ENCODE measurements around the gene FMO3. TPM values are rescaled to one million over a fixed set of nuclear protein-coding genes. Genes with fewer than 3 reads are reported as not detected.

The FMO3 gene
- not detected in 5 replicates for total RNA-seq (2022; extraction: Qiagen RNA extraction)

DNA sequence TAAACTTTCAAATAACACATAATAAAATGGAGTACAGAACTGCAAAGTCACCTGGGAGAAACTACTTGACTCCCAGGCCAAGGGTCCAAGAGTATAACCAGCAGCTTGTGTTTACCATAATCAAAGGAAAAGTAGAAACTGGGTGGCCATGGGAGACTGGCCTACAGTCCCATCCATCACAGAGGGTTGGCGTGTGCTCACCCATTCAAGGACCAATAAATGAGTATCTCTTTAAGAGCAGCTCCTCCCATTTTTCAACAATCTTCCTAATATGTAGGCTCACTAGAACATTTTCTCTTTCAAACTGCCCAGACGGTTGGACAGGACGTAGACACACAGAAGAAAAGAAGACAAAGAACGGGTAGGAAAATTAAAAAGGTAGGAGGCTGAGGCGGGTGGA is at the start of gene FMO3:
Gene FMO3 (plus strand): TSS at position 302 of the 400 bp plus-strand sequence. CDS start 1,754 bp downstream, outside the sequence.

Other genes with a start within 250 kb of the FMO3 start
- gene MROH9, start 155.4 kb upstream of the FMO3 start, total RNA-seq (2022; extraction: Qiagen RNA extraction), result not detected in 5 replicates
- gene FMO2, start 94.4 kb downstream of the FMO3 start, total RNA-seq (2022; extraction: Qiagen RNA extraction), result not detected in 5 replicates
- gene FMO1, start 157.6 kb downstream of the FMO3 start, total RNA-seq (2022; extraction: Qiagen RNA extraction), result not detected in 5 replicates
- gene FMO4, start 223.3 kb downstream of the FMO3 start, total RNA-seq (2022; extraction: Qiagen RNA extraction), result 0.44 to 0.68 TPM (median 0.50 TPM) in 5 replicates